HepG2 (cell line): ENCODE measurements around the gene SOX9. TPM values are rescaled to one million over a fixed set of nuclear protein-coding genes. Genes with fewer than 3 reads are reported as not detected.
A peak's percentile ranks its signal among the peaks of the same experiment; 100 is the strongest.

Experiments used
- KDM2A ChIP-seq: sonication (generic); formaldehyde crosslinking; IDR thresholded peaks from 2 replicates; pipeline ENCODE4 v1.4.0; 2020; ENCODE audit warnings: low read depth, missing genetic modification reagents, borderline replicate concordance
- PHF5A ChIP-seq: IDR thresholded peaks from one replicate; pipeline ENCODE4 v1.6.1; 2018; ENCODE audit warnings: low read depth, missing genetic modification reagents; ENCODE audit not compliant: unreplicated experiment
- RFX1 ChIP-seq: fragments of 450-650 bp; IDR thresholded peaks from 2 replicates; pipeline ENCODE4 v1.6.1; 2017
- RNF2 ChIP-seq: fragments of 450-650 bp; conservative IDR thresholded peaks from 2 replicates; pipeline ENCODE4 v1.6.1; 2016; ENCODE audit warnings: low read depth
- SKIL ChIP-seq: sonication (generic); formaldehyde crosslinking; IDR thresholded peaks from 2 replicates; pipeline ENCODE4 v1.8.0; 2022; ENCODE audit warnings: missing genetic modification reagents, mild to moderate bottlenecking, moderate library complexity, borderline replicate concordance
- THAP9 ChIP-seq: sonication (generic); formaldehyde crosslinking; IDR thresholded peaks from 2 replicates; pipeline ENCODE4; 2020; ENCODE audit warnings: missing genetic modification reagents, mild to moderate bottlenecking, borderline replicate concordance
- TRIM22 ChIP-seq: fragments of 450-650 bp; IDR thresholded peaks from 2 replicates; pipeline ENCODE4 v1.6.1; 2017
- ZGPAT ChIP-seq: IDR thresholded peaks from 2 replicates; pipeline ENCODE4 v1.6.1; 2016; ENCODE audit warnings: mild to moderate bottlenecking
- ZMYM4 ChIP-seq: sonication (generic); formaldehyde crosslinking; IDR thresholded peaks from 2 replicates; pipeline ENCODE4 v1.8.1; 2023; ENCODE audit warnings: mild to moderate bottlenecking, missing genetic modification reagents
- ZNF232 ChIP-seq: sonication (generic); formaldehyde crosslinking; IDR thresholded peaks from 2 replicates; pipeline ENCODE4 v1.4.0; 2020; ENCODE audit warnings: missing genetic modification reagents, borderline replicate concordance
- ZNF280D ChIP-seq: sonication (generic); formaldehyde crosslinking; IDR thresholded peaks from 2 replicates; pipeline ENCODE4 v1.5.1; 2020; ENCODE audit warnings: mild to moderate bottlenecking, missing genetic modification reagents
- ZNF350 ChIP-seq: sonication (generic); formaldehyde crosslinking; IDR thresholded peaks from 2 replicates; pipeline ENCODE4 v1.4.0; 2020; ENCODE audit warnings: mild to moderate bottlenecking, low read depth, missing genetic modification reagents, borderline replicate concordance
- ZNF414 ChIP-seq: sonication (generic); formaldehyde crosslinking; IDR thresholded peaks from 2 replicates; pipeline ENCODE4 v1.5.0; 2020; ENCODE audit warnings: missing genetic modification reagents
- ZNF557 ChIP-seq: sonication (generic); formaldehyde crosslinking; IDR thresholded peaks from 2 replicates; pipeline ENCODE4 v1.4.0; 2020; ENCODE audit warnings: missing genetic modification reagents
- polyA plus RNA-seq, 8 experiments: library from polyadenylated mRNA; depleted of rRNA in 3 of 8; stranded (reverse) in 7 of 8; unstranded in 1 of 8; fragments of >200 nt; fragmentation: Illumina TruSeq in 4 of 8; extraction: Trizol in 4 of 8; gene quantifications; 2 replicates each; pipeline versions ENCODE4 v1.2.1 to v1.2.3, GENCODE V29; 2011 to 2016; ENCODE audit warnings: low read depth in 4 of 8, missing spikeins in 1 of 8, mixed read lengths in 1 of 8; ENCODE audit not compliant: insufficient read depth in 1 of 8
- total RNA-seq, 5 experiments: library from RNA; depleted of rRNA; stranded (reverse); fragments of >200 nt; fragmentation: Illumina TruSeq; extraction: Trizol; gene quantifications; 2 replicates each; pipeline ENCODE4 v1.2.3, GENCODE V29; 2016; ENCODE audit warnings: low read depth in 1 of 5

Gene SOX9
- total and polyA plus RNA-seq, 2 of the 13 experiments (the other 11 are each of a cell fraction or from before 2014, with no cell fraction given): 16.1 to 27.6 TPM

- peak; percentile 29; the same call in 1 of the 2 replicates for TF ChIP-seq ZMYM4
- peak; percentile 72 for TF ChIP-seq THAP9 (CRISPR knock-in tag)
- TF ChIP-seq ZNF557 (CRISPR knock-in tag): no peak
- TF ChIP-seq PHF5A (CRISPR knock-in tag): no peak
- TF ChIP-seq SKIL (CRISPR knock-in tag): peak; percentile 52
- TF ChIP-seq ZNF414 (CRISPR knock-in tag): peak; percentile 42; the same call in 1 of the 2 replicates
- no peak for TF ChIP-seq RFX1
- TF ChIP-seq TRIM22: no peak
- peak; percentile 80; the same call in 1 of the 2 replicates for TF ChIP-seq ZNF280D (CRISPR knock-in tag)
- TF ChIP-seq KDM2A (CRISPR knock-in tag): peak; percentile 68; the same call in 1 of the 2 replicates
- peak; percentile 63; the same call in 1 of the 2 replicates for TF ChIP-seq ZGPAT (CRISPR knock-in tag)
- no peak; the same call in 1 of the 2 replicates for TF ChIP-seq ZNF350 (CRISPR knock-in tag)
- TF ChIP-seq ZNF232: no peak; the same call in 1 of the 2 replicates
- peak; percentile 79 for TF ChIP-seq RNF2
These were observed 567 bp downstream of the SOX9 start (continued) for GRCh38 chr17:72121164-72122009.
